HG03139 (cell line): ENCODE measurements around the gene GSDME.

Experiments used
- ATAC-seq: cut with Tn5 transposase; IDR thresholded peaks from one replicate; pipeline ENCODE4 v1.9.1; 2021; ENCODE audit not compliant: unreplicated experiment

GSDME gene

DNA sequence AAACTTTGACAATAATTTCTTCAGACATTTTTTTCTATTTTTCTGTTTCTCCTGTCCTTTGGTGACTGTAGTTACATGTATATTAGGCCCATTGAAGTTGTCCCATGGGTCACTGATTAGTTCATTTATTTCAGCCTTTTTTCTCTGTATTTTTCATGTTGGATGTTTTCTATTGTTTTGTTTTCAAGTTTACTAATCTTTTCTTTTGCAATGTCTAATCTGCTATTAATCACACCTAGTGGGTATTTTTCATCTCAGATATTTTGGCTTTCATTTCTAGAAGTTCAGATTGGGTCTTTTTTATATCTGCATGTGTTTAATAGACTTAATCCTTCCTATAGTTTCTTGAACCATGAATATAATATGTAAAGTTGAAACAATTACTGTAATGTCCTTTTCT lies 99.3 kb downstream of the GSDME start:
- no peak for ATAC-seq

DNA sequence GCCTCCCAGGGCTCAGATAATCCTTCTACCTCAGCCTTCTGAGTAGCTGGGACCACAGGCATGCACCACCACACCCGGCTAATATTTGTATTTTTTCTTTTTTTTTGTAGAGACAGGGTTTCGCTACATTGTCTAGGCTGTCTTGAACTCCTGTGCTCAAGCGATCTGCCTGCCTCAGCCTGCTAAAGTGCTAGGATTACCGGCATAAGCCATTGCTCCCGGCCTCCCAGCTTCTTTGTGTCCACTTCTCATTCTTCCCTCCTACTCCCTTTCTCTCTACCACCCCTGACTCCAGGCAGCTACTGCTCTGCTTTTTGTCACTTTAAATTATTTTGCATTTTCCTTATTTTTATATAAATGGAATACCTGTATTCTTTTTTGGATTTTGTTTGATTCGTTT lies 100.7 kb downstream of the GSDME start:
- ATAC-seq = no peak

GRCh38 chr7:24654305-24654704 lies 103.0 kb downstream of the GSDME start:
- no peak for ATAC-seq

DNA sequence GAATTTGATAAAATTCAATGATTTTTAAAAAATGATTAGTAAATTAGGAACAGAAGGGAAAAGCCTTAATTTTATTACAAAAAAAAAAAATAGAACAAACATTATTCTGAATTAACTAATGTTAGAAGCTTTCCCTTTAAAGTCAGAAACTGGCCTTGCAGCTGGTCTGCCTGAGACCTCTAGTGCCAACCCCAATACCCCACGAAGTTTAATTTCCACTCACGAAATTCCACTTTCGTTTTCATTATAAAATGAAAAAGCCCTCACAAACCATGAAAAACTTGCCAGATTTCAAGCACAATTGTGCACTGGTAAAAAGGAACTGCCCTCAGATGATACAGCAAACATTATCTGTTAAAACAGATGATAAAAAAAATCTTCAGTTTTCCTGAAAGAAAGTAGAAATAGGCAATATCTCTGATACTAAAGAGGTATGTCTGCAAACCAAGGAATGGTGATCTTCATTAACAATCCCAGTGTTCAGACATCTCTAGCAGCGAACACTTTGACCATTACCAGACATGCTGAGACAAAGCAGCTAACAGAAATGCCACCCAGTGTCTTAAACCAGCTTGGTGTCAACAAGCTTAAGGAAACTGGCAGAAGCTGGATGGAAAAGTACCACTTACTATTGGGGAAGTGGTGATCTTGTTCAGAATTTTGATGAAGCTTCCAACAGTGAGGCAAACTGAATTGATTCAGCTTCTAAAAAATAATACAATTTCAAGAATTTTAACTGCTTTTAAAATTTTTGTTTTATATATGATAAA lies 103.8 kb downstream of the GSDME start:
- no peak for ATAC-seq

DNA sequence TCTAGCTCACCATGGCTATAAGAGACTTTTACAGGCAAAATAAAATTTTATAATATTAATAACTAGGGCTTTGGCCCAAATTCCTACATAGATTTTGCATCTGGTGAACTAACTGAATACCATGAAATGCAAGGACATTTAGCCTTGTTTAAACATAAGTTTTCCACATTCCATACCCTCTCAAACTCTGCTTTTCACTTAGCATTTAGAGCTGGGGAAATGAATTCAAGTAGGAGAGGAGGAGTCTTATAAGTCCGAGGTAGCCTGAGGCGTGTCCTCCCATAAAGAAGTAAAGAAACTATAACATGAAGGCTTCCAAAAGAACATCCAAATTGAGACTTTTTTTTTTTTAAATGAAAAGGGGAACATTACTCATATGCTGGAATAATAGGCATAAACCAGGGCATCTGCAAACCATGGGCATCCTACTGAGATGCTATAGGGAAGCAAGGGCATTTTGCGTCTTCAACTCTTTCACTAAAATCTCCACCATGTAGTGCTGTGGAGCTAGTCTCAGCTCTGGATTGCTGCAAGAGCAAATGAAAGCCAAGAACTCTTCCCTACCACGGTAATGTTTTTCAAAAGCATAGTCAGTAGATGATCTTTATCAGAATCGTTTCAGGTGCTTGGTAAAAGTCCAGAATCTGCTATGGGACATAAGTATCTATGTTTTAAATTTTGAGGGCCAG lies 104.9 kb downstream of the GSDME start:
- no peak for ATAC-seq
